ENCODE results near the gene SCGB3A1.

Gene SCGB3A1

GRCh38 chr5:180603076-180603594 is 11.8 kb upstream of the SCGB3A1 start:
- DNase-seq = no peak

GRCh38 chr5:180602481-180603075 is 11.3 kb upstream of the SCGB3A1 start:
- no peak for DNase-seq

- DNase-seq = no peak
Measured at GRCh38 chr5:180601591-180602480, 10.5 kb upstream of the SCGB3A1 start.

DNA sequence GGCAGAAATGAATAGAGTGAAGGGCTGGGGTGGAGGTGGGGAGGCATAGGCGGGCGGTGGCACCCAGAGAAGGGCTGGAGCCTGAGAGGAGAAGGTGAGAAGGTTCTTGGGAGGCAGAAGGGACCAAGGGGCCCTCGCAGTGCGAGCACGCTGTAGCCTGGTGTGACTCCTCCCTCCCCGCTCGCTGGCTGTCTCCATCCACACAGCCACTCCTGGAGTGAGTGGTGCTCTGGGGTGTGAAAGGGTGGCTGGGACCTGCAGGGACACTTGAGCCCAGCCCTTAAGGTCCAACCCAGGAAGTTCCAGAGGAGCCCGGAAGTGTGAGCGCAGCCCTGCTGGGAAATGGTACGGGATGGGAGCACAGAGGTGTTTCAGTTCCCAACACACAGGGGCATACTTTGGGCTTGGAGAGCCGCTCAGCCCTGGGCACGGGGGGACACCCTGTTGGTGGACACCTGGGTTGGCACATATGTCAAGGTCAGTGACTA is 9.3 kb upstream of the SCGB3A1 start:
- DNase-seq = no peak

DNA sequence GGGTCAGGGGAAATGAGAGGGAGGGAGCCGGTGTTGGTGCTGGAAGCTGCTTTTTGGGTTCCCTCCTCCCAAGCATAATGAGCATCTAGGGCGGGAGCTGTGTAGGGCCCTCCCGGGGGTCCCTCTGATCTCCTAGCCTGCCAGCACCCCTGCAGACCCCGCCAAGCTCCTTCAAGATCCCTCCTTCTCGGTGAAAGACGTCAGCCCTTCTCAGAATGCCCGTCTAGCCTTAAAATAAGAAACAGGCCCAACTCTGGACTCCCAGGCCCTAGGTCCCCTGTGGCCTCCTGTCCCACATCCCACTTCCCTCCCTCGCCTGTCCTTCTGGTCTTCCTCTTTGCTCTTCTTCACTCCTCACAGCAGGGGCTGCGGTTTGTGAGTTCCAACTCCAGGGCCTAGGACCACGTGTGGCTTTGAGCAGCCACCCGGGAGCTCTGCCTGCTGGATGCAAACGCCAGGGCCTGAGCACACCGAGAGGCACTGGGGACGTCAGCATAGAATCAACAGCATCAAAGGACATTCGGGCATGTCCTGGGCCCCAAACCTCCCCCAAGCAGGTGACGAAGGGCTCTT is 8.8 kb upstream of the SCGB3A1 start:
- DNase-seq = no peak

DNA sequence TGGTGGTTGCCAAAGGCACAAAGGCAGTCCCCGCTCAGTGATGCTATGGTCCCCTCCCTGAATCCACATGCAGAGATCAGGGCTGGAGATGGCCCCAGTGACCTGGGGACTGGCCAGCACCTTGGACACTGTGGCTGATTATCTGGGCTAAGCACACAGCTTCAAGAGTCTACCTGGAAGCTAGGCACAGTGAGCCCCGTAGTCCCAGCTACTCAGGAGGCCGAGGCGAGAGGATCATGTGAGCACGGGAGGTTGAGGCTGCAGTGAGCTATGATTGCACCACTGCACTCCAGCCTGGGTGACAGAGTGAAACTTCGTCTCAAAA is 8.3 kb upstream of the SCGB3A1 start:
- no peak for DNase-seq

- DNase-seq = no peak
Measured at GRCh38 chr5:180598797-180599589, 7.7 kb upstream of the SCGB3A1 start.

DNA sequence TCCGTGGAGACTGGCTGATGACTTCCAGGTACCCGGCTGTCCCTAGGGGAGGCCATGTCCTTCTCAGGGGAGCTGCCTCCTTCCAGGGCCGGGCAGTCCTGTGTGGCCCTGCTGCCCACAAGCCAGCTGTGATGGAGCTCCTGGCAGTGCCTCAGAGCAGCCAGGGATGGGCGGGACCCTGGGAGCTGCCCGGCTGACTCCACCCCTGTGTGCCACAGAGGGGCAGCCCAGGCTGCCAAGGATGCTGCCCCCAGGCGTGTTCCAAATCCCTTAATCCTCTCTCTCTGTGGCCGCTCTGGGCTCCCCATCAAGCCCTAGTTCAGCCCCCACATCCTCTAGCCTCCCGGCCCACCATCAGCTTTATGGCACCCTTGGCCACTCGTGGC is 7.0 kb upstream of the SCGB3A1 start:
- no peak for DNase-seq

- DNase-seq = no peak
Measured at GRCh38 chr5:180596668-180597231, 5.5 kb upstream of the SCGB3A1 start.

DNA sequence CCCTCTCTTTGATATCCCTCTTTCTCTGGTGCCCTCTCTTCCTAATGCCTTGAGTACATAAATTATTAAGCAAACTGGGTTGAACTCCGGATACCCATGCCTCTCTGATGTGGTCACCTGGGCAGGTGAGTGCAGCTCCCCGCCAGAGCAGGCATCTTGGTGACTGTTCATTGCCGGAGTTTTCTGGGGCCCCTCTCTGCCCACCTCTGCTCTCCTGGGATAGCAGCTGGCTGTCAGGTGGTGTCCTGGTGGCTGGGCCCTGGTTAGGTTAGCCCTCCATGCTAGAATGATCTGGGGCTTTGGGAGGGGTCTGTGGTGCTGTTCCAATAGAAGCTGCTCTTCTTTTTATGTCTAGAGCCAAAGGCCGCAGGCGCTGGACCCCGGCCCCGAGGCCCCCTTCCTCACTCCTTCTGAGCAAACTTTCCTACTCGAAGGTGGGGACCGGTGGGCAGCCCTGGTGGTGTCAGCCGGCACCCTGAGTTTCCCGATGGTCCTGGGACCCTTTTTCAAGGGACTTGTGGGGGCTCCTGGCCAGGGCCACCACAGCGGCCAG is 4.9 kb upstream of the SCGB3A1 start:
- no peak for DNase-seq

DNA sequence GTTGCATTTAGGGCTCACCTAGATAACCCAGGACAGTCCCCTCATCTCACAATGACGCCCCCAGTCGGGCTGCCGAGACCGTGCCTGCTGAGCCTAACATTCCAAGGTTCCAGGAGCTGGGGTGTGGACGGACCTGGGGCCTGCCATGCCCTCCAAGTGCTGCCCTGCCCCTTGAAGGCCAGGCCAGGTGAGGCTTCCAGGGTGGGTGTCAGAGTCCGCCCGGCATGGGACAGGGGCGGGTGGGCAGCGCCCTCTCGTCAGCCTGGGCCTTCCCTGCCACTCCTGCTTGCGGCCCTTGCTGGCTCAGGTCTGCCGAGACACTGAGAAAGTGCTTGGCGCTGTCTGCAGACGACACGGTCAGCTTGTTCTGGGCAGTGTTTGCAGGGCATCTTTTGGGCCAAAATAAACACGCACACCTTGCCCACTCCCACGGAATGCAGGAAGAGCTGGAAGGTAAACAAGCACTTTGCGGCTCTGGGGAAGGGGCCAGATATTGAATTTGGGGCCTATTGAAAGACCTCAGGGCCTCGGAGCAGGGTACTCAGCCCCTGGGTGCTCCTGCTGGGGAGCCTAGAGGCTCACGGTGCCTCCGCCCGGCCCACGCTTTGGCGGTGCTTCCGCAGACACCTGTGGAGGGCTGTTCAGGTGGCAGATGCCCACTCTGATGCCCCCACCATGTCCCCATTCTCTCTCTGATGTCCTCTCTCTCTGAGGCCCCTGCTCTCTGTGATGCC is 4.2 kb upstream of the SCGB3A1 start:
- DNase-seq = no peak

- DNase-seq = no peak
Measured at GRCh38 chr5:180595046-180595379, 3.7 kb upstream of the SCGB3A1 start.

DNA sequence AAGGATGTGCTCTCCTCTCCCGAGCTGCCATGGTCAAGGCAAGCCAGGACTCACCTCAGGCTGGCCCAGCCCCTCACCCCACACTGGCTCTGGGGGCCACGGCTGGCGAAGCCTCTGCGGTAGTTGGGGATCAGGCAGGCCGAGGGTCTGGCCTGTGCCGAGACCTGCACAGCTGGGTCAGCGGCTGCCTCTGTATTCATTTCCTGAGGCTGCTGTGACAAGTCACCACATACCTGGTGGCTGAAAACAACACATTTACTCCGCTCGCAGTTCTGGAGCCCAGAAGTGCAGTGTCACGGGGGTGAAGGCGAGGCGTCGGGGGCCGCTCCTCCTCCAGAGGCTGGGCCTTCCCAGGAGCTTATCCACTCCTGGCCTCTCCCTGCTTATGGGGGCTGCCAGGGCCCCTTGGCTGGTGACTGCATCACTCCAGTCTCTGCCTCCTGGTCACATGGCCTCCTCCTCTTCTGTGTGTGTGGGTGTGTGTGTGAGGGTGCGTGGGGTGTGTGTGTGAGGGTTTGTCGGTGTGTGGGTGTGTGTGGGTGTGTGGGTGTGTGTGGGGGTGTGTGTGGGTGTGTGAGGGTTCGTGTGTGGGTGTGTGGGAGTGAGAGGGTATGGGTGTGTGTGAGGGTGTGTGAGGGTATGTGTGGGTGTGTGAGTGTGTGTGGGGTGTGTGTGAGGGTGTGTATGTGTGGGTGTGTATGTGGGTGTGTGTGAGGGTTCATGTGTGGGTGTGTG is 3.2 kb upstream of the SCGB3A1 start:
- no peak for DNase-seq

- DNase-seq = no peak
Measured at GRCh38 chr5:180593446-180594206, 2.3 kb upstream of the SCGB3A1 start.

DNA sequence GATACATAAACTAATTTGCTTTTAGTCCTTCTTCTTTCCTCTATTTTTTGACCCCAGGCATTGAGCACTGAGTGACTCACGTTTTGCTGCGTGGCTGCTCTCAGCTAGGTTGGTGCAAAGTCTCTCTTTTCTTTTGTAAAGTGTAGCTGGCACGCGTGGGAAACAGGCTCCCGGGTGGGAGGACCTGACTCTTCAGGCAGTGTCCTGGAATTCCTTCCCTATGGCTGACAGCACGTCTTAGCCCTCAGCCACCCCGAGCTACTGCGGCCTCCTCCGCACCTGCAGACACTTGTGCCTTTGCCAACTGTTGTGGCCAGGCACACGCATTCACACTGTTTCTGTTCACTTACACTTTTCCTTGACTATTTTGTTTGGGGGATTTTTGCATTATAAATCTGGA is 877 bp upstream of the SCGB3A1 start:
- no peak for DNase-seq

- DNase-seq = no peak
Measured at GRCh38 chr5:180590543-180591310, 572 bp downstream of the SCGB3A1 start.

- DNase-seq = no peak
Measured at GRCh38 chr5:180589771-180590542, 1.3 kb downstream of the SCGB3A1 start.

DNA sequence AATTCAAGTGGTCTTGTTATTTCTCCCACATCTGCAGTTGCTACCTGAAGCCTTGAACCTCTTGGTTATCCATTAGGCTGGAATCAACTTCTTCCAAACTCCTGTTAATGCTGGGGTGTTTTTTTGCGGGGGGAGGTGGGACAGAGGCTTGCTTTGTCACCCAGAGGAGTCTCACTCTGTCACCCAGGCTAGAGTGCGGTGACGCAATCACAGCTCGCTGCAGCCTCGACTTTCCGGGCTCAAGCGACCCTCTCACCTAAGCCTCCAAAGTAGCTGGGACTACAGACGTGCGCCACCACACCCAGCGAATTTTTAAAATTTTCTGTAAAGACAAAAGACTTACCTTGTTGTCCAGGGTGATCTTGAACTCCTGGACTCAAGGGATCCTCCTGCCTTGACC is 4.4 kb downstream of the SCGB3A1 start:
- DNase-seq = no peak

DNA sequence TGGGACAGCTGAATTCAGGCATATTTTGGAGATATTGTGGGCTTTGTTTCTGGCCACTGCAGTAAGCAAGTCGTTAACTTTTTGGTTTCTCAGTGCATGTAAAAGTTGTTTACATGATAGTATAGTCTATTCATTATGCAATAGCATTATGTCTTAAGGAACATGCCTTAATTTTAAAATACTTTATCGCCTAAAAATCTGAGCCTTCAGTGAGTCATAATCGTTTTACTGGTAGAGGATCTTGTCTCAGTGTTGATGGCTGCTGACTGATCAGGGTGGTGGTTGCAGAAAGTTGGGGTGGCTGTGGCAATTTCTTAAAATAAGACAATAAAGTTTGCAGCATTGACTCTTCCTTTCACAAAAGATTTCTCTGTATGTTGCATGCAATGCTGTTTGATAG is 5.1 kb downstream of the SCGB3A1 start:
- no peak for DNase-seq
